T-helper 2 cell treated with Interferon-gamma antibody and Interleukin-4, amounts not matched to agents 100 ng/mL and 5 ng/mL, for 36 hours (primary cell): ENCODE results near the gene CREG2. TPM values are rescaled to one million over a fixed set of nuclear protein-coding genes. Genes with fewer than 3 reads are reported as not detected.

Source experiments
- intact Hi-C: fragments of 100-400 bp; cut with micrococcal nuclease; formaldehyde crosslinking; loops from one replicate; pipeline ENCODE4 v1.15.1; 2023
- total RNA-seq: library from RNA; stranded (reverse); gene quantifications from 2 replicates; pipeline ENCODE4 v1.2.3, GENCODE V29; 2022

Gene CREG2
- total RNA-seq, 1 donor from 2014 or later: 0.14 TPM

- intact Hi-C loops: loop anchor here (10.0 kb wide), 1 partner anchor 285 kb away; the partner anchor contains the start of gene MAP4K4
Measured at GRCh38 chr2:101410114-101410513, 22.8 kb upstream of the CREG2 start.

GRCh38 chr2:101409699-101410098, 22.4 kb upstream of the CREG2 start:
- intact Hi-C loops: loop anchor here (10.0 kb wide), 1 partner anchor 285 kb away; the partner anchor contains the start of gene MAP4K4

- intact Hi-C loops: no loop called here
Measured at GRCh38 chr2:101408925-101409324, 21.6 kb upstream of the CREG2 start.

GRCh38 chr2:101405351-101405899, 18.1 kb upstream of the CREG2 start:
- intact Hi-C loops: no loop called here

- intact Hi-C loops: no loop called here
Measured at GRCh38 chr2:101403745-101404144, 16.4 kb upstream of the CREG2 start.

GRCh38 chr2:101402630-101403029, 15.3 kb upstream of the CREG2 start:
- intact Hi-C loops: no loop called here

GRCh38 chr2:101401906-101402305, 14.6 kb upstream of the CREG2 start:
- intact Hi-C loops: no loop called here

GRCh38 chr2:101401326-101401665, 14.0 kb upstream of the CREG2 start:
- intact Hi-C loops: no loop called here

GRCh38 chr2:101400506-101401325, 13.4 kb upstream of the CREG2 start:
- intact Hi-C loops: no loop called here

GRCh38 chr2:101400048-101400447, 12.7 kb upstream of the CREG2 start:
- intact Hi-C loops: no loop called here

- intact Hi-C loops: no loop called here
Measured at GRCh38 chr2:101399021-101399799, 11.9 kb upstream of the CREG2 start.

- intact Hi-C loops: no loop called here
Measured at GRCh38 chr2:101398116-101398821, 11.0 kb upstream of the CREG2 start.

GRCh38 chr2:101396316-101396717, 9.0 kb upstream of the CREG2 start:
- intact Hi-C loops: no loop called here

- intact Hi-C loops: no loop called here
Measured at GRCh38 chr2:101395545-101396315, 8.4 kb upstream of the CREG2 start.

GRCh38 chr2:101388232-101388631, 929 bp upstream of the CREG2 start:
- intact Hi-C loops: loop anchor here (10.0 kb wide), 1 partner anchor 133 kb away; the partner anchor contains the start of gene CNOT11

- intact Hi-C loops: loop anchor here (1.0 to 10.0 kb wide), 3 partner anchors 36 to 132 kb away; partner anchors contain the start of gene CNOT11
Measured at GRCh38 chr2:101386599-101387150, 628 bp downstream of the CREG2 start.

- intact Hi-C loops: loop anchor here (10.0 kb wide), 1 partner anchor 128 kb away; the partner anchor contains the start of gene CNOT11
Measured at GRCh38 chr2:101383016-101383541, 4.2 kb downstream of the CREG2 start.

- intact Hi-C loops: loop anchor here (10.0 kb wide), 1 partner anchor 128 kb away; the partner anchor contains the start of gene CNOT11
Measured at GRCh38 chr2:101382442-101382841, 4.9 kb downstream of the CREG2 start.

GRCh38 chr2:101380376-101380775, 6.9 kb downstream of the CREG2 start:
- intact Hi-C loops: loop anchor here (10.0 kb wide), 1 partner anchor 126 kb away; the partner anchor contains the start of gene CNOT11

GRCh38 chr2:101379091-101379490, 8.2 kb downstream of the CREG2 start:
- intact Hi-C loops: no loop called here
